Omental fat pad (tissue), 4 donors: Measurements from ENCODE around the gene AZGP1. TPM values are rescaled to one million over a fixed set of nuclear protein-coding genes. Genes with fewer than 3 reads are reported as not detected.
"Not testable (repeated sequence)": the region's sequence is repeated elsewhere in the genome, so short reads cannot be mapped to it uniquely, and the experiment has no call there.

Source experiments
- ATAC-seq: fragments of 150-250 bp; one replicate; pipeline ENCODE4 v1.9.1; 2016; ENCODE audit warnings: mild to moderate bottlenecking, moderate library complexity; ENCODE audit not compliant: low FRiP score
- DNase-seq: peaks from one replicate; pipeline ENCODE4 v3.0.0-alpha.2; 2019; ENCODE audit warnings: low spot score
- total RNA-seq, 4 donors: library from RNA; depleted of rRNA; stranded (reverse); fragments of >200 nt; gene quantifications; one replicate each; pipeline ENCODE4 v1.1.0, GENCODE V29; 2016
- TF ChIP-seq, protein P1 (sequence below), 3 donors: fragments of 450-650 bp; IDR thresholded peaks; one replicate each; pipeline ENCODE4 v1.5.1; 2016 to 2017; ENCODE audit warnings: antibody characterized with exemption in 3 of 3, mild to moderate bottlenecking in 3 of 3, moderate library complexity in 2 of 3

AZGP1 gene
- total RNA-seq, 4 donors from 2014 or later: 70.9 to 155 (median 92.1) TPM

- ATAC-seq (no peak), DNase-seq (no peak)
- TF ChIP-seq, protein P1, sequence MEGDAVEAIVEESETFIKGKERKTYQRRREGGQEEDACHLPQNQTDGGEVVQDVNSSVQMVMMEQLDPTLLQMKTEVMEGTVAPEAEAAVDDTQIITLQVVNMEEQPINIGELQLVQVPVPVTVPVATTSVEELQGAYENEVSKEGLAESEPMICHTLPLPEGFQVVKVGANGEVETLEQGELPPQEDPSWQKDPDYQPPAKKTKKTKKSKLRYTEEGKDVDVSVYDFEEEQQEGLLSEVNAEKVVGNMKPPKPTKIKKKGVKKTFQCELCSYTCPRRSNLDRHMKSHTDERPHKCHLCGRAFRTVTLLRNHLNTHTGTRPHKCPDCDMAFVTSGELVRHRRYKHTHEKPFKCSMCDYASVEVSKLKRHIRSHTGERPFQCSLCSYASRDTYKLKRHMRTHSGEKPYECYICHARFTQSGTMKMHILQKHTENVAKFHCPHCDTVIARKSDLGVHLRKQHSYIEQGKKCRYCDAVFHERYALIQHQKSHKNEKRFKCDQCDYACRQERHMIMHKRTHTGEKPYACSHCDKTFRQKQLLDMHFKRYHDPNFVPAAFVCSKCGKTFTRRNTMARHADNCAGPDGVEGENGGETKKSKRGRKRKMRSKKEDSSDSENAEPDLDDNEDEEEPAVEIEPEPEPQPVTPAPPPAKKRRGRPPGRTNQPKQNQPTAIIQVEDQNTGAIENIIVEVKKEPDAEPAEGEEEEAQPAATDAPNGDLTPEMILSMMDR (IDR thresholded peaks at IDR 0.05): no peak
Observed at GRCh38 chr7:99996755-99997544, 21.1 kb upstream of the AZGP1 start.

- TF ChIP-seq, protein P1 (IDR thresholded peaks at IDR 0.05): no peak
- no peak for DNase-seq
- no peak for ATAC-seq
Observed at GRCh38 chr7:99994819-99995218, 19.0 kb upstream of the AZGP1 start.

DNA sequence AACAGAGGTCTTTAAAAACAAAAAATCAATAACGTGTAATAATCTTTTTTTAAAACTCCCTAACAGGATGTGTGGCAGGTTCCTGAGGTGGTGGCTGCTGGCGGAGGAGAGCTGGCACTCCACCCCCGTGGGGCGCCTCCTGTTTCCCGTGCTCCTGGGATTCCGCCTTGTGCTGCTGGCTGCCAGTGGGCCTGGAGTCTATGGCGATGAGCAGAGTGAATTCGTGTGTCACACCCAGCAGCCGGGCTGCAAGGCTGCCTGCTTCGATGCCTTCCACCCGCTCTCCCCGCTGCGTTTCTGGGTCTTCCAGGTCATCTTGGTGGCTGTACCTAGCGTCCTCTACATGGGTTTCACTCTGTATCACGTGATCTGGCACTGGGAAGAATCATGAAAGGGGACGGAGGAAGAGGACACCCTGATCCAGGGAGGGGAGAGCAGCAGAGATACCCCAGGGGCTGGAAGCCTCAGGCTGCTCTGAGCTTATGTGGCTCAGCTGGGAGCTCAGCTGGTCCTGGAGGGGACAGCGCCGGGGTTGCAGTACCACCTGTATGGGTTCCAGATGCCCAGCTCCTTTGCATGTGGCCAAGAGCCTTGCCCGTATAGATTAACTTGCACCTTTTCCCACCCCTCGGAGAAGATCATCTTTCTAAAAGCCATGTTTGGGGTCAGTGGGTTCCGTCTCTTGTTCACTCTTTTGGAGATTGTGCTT is 16.7 kb upstream of the AZGP1 start:
- TF ChIP-seq, protein P1 (IDR thresholded peaks at IDR 0.05): no peak
- ATAC-seq (no peak), DNase-seq (no peak)

- not testable (repeated sequence) for DNase-seq, ATAC-seq
Observed at GRCh38 chr7:99991543-99991942, 15.7 kb upstream of the AZGP1 start.

GRCh38 chr7:99990460-99990852 is 14.6 kb upstream of the AZGP1 start:
- DNase-seq: no peak
- no peak for ATAC-seq
- TF ChIP-seq, protein P1 (IDR thresholded peaks at IDR 0.05): no peak

DNA sequence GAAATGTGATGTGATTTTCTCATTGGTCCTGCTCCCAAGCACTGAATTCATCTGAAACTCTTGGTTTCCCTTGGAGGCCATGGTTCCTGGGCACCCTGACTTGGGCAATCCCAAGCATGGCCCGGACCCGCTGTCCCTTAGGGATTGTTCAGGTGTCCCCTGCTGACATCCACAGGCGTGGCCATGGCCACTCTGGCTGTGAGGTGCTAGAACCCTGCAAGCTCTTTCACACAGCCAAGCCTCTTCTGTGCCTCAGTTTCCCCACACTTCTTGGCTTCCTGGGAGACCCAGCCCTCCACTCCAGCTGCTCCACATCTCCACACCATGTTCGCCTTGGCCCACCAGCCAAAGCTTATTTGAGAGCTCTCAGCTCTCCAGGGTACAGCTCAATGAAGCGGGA is 12.0 kb upstream of the AZGP1 start:
- DNase-seq (no peak), ATAC-seq (no peak)
- TF ChIP-seq, protein P1 (IDR thresholded peaks at IDR 0.05): no peak

- ATAC-seq, DNase-seq: not testable (repeated sequence)
Observed at GRCh38 chr7:99987306-99987705, 11.5 kb upstream of the AZGP1 start.

DNA sequence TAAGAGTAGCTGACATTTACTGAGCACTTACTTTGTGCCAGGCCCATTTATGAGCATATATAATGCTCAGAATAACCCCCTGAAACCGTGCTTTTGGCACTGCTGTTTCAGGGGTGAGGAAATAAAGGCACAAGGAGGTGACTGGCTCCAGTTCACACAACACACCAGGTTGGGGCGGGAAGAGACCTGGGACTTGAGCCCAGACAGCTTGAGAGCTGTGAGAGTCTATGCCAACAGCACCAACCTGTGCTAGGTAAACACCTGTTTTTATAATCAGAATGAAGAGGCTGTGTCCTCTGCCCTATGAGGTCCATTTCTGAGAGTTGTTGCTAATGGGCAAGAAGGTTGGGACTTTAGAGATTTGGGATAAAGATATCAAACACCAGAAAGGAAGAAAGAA is 8.8 kb upstream of the AZGP1 start:
- ATAC-seq (no peak), DNase-seq (no peak)
- TF ChIP-seq, protein P1 (IDR thresholded peaks at IDR 0.05): no peak

GRCh38 chr7:99981066-99981465 is 5.2 kb upstream of the AZGP1 start:
- not testable (repeated sequence) for ATAC-seq, DNase-seq

DNA sequence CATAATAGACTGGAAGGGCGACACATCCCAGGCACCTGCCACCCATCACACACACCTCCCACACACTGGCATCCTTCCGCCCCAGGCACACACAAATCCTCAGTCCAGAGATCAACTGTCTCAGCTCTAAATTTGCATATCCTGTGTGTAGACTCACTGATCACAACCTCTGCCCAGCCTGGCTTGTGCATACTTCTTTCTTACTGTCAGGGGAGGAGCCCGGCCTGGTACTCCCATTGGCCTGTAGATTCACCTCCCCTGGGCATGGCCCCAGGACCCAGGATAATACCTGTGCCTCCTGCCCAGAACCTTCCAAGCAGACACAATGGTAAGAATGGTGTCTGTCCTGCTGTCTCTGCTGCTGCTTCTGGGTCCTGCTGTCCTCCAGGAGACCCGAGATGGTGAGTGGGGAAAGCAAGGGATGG is 4.6 kb upstream of the AZGP1 start:
- DNase-seq: not testable (repeated sequence)
- peak; percentile 17 for ATAC-seq
